Measurements from ENCODE around the gene ALAS1. TPM values are rescaled to one million over a fixed set of nuclear protein-coding genes. Genes with fewer than 3 reads are reported as not detected.

Gene ALAS1
- total and polyA plus RNA-seq, 2 donors (not counting 3 experiments of a cell fraction or from before 2014, with no cell fraction given), result 45.1 to 72.1 TPM

GRCh38 chr3:52184690-52185089, 13.3 kb upstream of the ALAS1 start:
- H3K4me2 ChIP-seq (ENCODE audit: insufficient read depth, low read length), result no peak overlapping the region
- FAIRE-seq, result no peak
- H4K20me1 ChIP-seq (replicated peaks; ENCODE audit: control insufficient read depth, extremely low read depth, insufficient read depth, low read length), result no peaks in the 10 kb centered on the region
- TF ChIP-seq POLR2AphosphoS5 (IDR thresholded peaks at IDR 0.05; ENCODE audit: insufficient read depth, low read depth, low read length), result no peak
- no peak for TF ChIP-seq FOS (IDR thresholded peaks at IDR 0.05; ENCODE audit: borderline replicate concordance, insufficient read depth, low read length)
- TF ChIP-seq POLR2A (IDR thresholded peaks at IDR 0.05; ENCODE audit: low read depth, low read length), result no peak
- TF ChIP-seq MAX (IDR thresholded peaks at IDR 0.05; ENCODE audit: insufficient read depth, insufficient read length), result no peak
- TF ChIP-seq GATA2 (IDR thresholded peaks at IDR 0.05; ENCODE audit: insufficient read depth, insufficient read length, low read depth, low read length), result no peak
- no peak for TF ChIP-seq CTCF (IDR thresholded peaks at IDR 0.05; ENCODE audit: extremely low read depth in 1 of 2, insufficient read depth in 1 of 2, low read depth in 1 of 2, low read length in 2 of 2)
- no peak for TF ChIP-seq EZH2 (IDR thresholded peaks at IDR 0.05; ENCODE audit: borderline replicate concordance, low read depth, low read length, severe bottlenecking)
- no peak for TF ChIP-seq MYC (IDR thresholded peaks at IDR 0.05; ENCODE audit: low read depth, low read length)
- TF ChIP-seq JUN (IDR thresholded peaks at IDR 0.05; ENCODE audit: borderline replicate concordance, insufficient read depth, insufficient read length, low read depth), result no peak
- intact Hi-C loops (cut with micrococcal nuclease) (no loop called here), dilution Hi-C loops (cut with MboI; ENCODE audit: extremely low pct_ligation_motif_present, low sequenced_read_pairs) (no loop called here)
- no peak overlapping the region for H3K27ac ChIP-seq (ENCODE audit: insufficient read depth, low read depth, low read length)
- H3K9ac ChIP-seq (replicated peaks; ENCODE audit: extremely low read depth, insufficient read depth, low read length), result no peak overlapping the region
- DNase-seq (ENCODE audit: low read depth, low spot score), result no peak
- no peak overlapping the region for H2AFZ ChIP-seq (ENCODE audit: low read depth, low read length)
- H3K4me3 ChIP-seq (replicated peaks in 1 of 3; ENCODE audit: insufficient read depth in 1 of 3, low read depth in 1 of 3, low read length in 3 of 3), result no peak overlapping the region
- H3K9me1 ChIP-seq (replicated peaks; ENCODE audit: control insufficient read depth, extremely low read depth, insufficient read depth, low read length), result no peaks in the 10 kb centered on the region
- no peaks in the 10 kb centered on the region for H3K9me3 ChIP-seq (replicated peaks; ENCODE audit: control insufficient read depth, insufficient read depth, low read length)
- no TSS peak for BruUV-seq (replicated peaks)
- H3K79me2 ChIP-seq (ENCODE audit: control insufficient read depth, insufficient read depth, low read length), result no peaks in the 10 kb centered on the region
- ChIA-PET CTCF (no interaction called here), POLR2A (no interaction called here)
- no peaks in the 10 kb centered on the region for H3K4me1 ChIP-seq (ENCODE audit: control insufficient read depth, extremely low read depth, insufficient read depth, low read length)
- no peaks in the 10 kb centered on the region for H3K27me3 ChIP-seq (ENCODE audit: control insufficient read depth in 2 of 2, insufficient read depth in 2 of 2, low read length in 2 of 2)
- H3K36me3 ChIP-seq (ENCODE audit: control insufficient read depth in 2 of 2, extremely low read depth in 1 of 2, insufficient read depth in 2 of 2, low read length in 2 of 2), result no peaks in the 10 kb centered on the region
